ENCODE data around the gene KRT25. TPM values are rescaled to one million over a fixed set of nuclear protein-coding genes. Genes with fewer than 3 reads are reported as not detected.
"Not testable (repeated sequence)": the region's sequence is repeated elsewhere in the genome, so short reads cannot be mapped to it uniquely, and the experiment has no call there.

Gene KRT25
- total RNA-seq, 2 experiments from 2014 or later: not detected

DNA sequence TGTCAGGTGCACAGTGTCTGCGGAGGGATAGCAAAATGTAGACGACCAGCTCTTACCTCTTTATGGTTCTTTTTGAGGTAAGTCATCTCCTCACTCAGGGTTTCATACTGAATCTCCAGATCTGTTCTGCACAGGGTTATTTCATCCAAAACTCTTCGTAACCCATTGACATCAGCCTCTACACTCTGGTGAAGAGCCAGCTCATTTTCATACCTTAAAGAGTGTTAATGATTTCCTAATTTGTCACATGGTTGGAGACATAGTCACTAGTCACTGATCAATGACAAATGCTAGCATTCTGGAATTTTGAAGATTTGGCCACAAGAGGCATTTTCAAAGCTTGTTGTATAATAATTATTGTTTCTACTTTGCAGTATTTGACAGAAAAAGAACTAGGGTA lies 1.3 kb downstream of the KRT25 start:
- no peak overlapping the region for H2AFZ ChIP-seq (ENCODE audit: low read length)
- no peaks in the 10 kb centered on the region for H4K20me1 ChIP-seq (ENCODE audit: insufficient read depth, low read length)
- H3K4me2 ChIP-seq (ENCODE audit: low read length): no peak overlapping the region
- TF ChIP-seq, protein P1, sequence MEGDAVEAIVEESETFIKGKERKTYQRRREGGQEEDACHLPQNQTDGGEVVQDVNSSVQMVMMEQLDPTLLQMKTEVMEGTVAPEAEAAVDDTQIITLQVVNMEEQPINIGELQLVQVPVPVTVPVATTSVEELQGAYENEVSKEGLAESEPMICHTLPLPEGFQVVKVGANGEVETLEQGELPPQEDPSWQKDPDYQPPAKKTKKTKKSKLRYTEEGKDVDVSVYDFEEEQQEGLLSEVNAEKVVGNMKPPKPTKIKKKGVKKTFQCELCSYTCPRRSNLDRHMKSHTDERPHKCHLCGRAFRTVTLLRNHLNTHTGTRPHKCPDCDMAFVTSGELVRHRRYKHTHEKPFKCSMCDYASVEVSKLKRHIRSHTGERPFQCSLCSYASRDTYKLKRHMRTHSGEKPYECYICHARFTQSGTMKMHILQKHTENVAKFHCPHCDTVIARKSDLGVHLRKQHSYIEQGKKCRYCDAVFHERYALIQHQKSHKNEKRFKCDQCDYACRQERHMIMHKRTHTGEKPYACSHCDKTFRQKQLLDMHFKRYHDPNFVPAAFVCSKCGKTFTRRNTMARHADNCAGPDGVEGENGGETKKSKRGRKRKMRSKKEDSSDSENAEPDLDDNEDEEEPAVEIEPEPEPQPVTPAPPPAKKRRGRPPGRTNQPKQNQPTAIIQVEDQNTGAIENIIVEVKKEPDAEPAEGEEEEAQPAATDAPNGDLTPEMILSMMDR (conservative IDR thresholded peaks at IDR 0.05; ENCODE audit: low read length): no peak
- no peak for TF ChIP-seq EZH2phosphoT487 (IDR thresholded peaks at IDR 0.05; ENCODE audit: borderline replicate concordance, low read depth, low read length)
- CTCF ChIA-PET (ENCODE audit: unreplicated experiment): no interaction called here
- no peaks in the 10 kb centered on the region for H3K79me2 ChIP-seq (ENCODE audit: insufficient read depth, low read depth, low read length)
- H3K4me1 ChIP-seq (ENCODE audit: insufficient read depth, low read length, poor library complexity, severe bottlenecking): no peaks in the 10 kb centered on the region
- POLR2A ChIA-PET: interaction anchor here (0.6 kb wide), 3 partner anchors 101 to 1357 kb away, joined by 3 to 5 read pairs (median 3); no protein-coding TSS in a partner anchor
- no peaks in the 10 kb centered on the region for H3K9me2 ChIP-seq (ENCODE audit: insufficient read depth, low read length)
- no peak overlapping the region for H3K27ac ChIP-seq (ENCODE audit: low read depth, low read length, poor library complexity, severe bottlenecking)
- no peaks in the 10 kb centered on the region for H3K36me3 ChIP-seq (ENCODE audit: insufficient read depth, low read length)
- BruUV-seq (replicated peaks): no TSS peak
- intact Hi-C loops (cut with micrococcal nuclease; ENCODE audit: unreplicated experiment): no loop called here
- no peaks in the 10 kb centered on the region for H3K9me3 ChIP-seq (ENCODE audit: low read length)
- DNase-seq (ENCODE audit: low spot score): no peak
- no peak overlapping the region for H3K4me3 ChIP-seq (ENCODE audit: low read depth, low read length, poor library complexity, severe bottlenecking)

- no TSS peak for BruUV-seq (replicated peaks)
- CTCF ChIA-PET (ENCODE audit: unreplicated experiment): no interaction called here
- POLR2A ChIA-PET: no interaction called here
- Histone ChIP-seq H4K20me1 (ENCODE audit: insufficient read depth, low read length) (no peaks in the 10 kb centered on the region), H3K79me2 (ENCODE audit: insufficient read depth, low read depth, low read length) (no peaks in the 10 kb centered on the region), H3K9me2 (ENCODE audit: insufficient read depth, low read length) (no peaks in the 10 kb centered on the region), H3K9me3 (ENCODE audit: low read length) (no peaks in the 10 kb centered on the region), H3K27ac (ENCODE audit: low read depth, low read length, poor library complexity, severe bottlenecking) (no peak overlapping the region), H3K36me3 (ENCODE audit: insufficient read depth, low read length) (no peaks in the 10 kb centered on the region), H3K4me1 (ENCODE audit: insufficient read depth, low read length, poor library complexity, severe bottlenecking) (no peaks in the 10 kb centered on the region), H2AFZ (ENCODE audit: low read length) (no peak overlapping the region), H3K4me2 (ENCODE audit: low read length) (no peak overlapping the region), H3K4me3 (ENCODE audit: low read depth, low read length, poor library complexity, severe bottlenecking) (no peak overlapping the region)
- DNase-seq (ENCODE audit: low spot score): no peak
- TF ChIP-seq, protein P1 (conservative IDR thresholded peaks at IDR 0.05; ENCODE audit: low read length): no peak
- no peak for TF ChIP-seq EZH2phosphoT487 (IDR thresholded peaks at IDR 0.05; ENCODE audit: borderline replicate concordance, low read depth, low read length)
- intact Hi-C loops (cut with micrococcal nuclease; ENCODE audit: unreplicated experiment): no loop called here
Observed at GRCh38 chr17:40751065-40751464, 4.1 kb downstream of the KRT25 start.

DNA sequence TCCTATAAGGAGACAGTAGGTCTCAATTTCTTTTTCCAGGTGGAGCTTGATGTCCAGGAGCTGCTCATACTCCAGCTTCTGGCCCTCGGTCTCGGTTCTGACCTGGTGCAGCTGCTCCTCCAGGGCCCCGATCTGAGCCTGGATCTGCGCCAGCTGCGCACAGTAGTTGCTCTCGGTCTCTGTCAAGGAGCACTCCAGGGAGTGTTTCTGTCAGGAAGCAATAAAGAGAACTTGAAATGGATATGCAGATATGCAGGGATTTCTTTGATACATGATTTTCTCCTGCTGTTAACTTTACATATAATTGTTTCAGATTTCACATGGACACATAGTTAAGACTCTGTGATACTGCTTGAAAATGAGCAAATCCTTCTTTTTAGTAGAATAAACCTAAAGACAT lies 4.7 kb downstream of the KRT25 start:
- no peak overlapping the region for H2AFZ ChIP-seq (ENCODE audit: low read length)
- DNase-seq (ENCODE audit: low spot score): no peak
- H3K9me3 ChIP-seq (ENCODE audit: low read length): no peaks in the 10 kb centered on the region
- H3K79me2 ChIP-seq (ENCODE audit: insufficient read depth, low read depth, low read length): no peaks in the 10 kb centered on the region
- BruUV-seq (replicated peaks): no TSS peak
- H4K20me1 ChIP-seq (ENCODE audit: insufficient read depth, low read length): no peaks in the 10 kb centered on the region
- H3K4me3 ChIP-seq (ENCODE audit: low read depth, low read length, poor library complexity, severe bottlenecking): no peak overlapping the region
- ChIA-PET POLR2A (no interaction called here), CTCF (ENCODE audit: unreplicated experiment) (no interaction called here)
- no peaks in the 10 kb centered on the region for H3K4me1 ChIP-seq (ENCODE audit: insufficient read depth, low read length, poor library complexity, severe bottlenecking)
- no peak overlapping the region for H3K4me2 ChIP-seq (ENCODE audit: low read length)
- H3K9me2 ChIP-seq (ENCODE audit: insufficient read depth, low read length): no peaks in the 10 kb centered on the region
- H3K27ac ChIP-seq (ENCODE audit: low read depth, low read length, poor library complexity, severe bottlenecking): no peak overlapping the region
- no peaks in the 10 kb centered on the region for H3K36me3 ChIP-seq (ENCODE audit: insufficient read depth, low read length)
- intact Hi-C loops (cut with micrococcal nuclease; ENCODE audit: unreplicated experiment): no loop called here
- TF ChIP-seq EZH2phosphoT487 (IDR thresholded peaks at IDR 0.05; ENCODE audit: borderline replicate concordance, low read depth, low read length): no peak
- TF ChIP-seq, protein P1 (conservative IDR thresholded peaks at IDR 0.05; ENCODE audit: low read length): no peak

DNA sequence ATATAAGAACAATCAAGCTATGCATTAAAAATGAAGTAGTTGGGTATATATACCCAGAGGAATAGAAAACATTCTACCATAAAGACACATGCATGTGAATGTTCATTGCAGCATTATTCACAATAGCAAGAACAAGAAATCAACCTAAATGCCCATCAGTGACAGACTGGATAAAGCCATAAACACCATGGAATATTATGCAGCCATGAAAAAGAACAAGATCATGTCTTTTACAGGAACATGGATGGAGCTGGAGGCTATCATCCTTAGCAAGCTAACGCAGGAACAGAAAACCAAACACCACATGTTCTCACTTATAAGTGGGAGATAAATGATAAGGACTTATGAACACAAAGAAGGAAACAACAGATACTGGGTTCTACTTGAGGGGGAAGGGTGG lies 6.5 kb downstream of the KRT25 start:
- H2AFZ ChIP-seq (ENCODE audit: low read length); BruUV-seq (replicated peaks): not testable (repeated sequence)

More for the DNA sequence above, 6.5 kb downstream of the KRT25 start:
- H3K36me3 ChIP-seq (ENCODE audit: insufficient read depth, low read length); H4K20me1 ChIP-seq (ENCODE audit: insufficient read depth, low read length); H3K4me1 ChIP-seq (ENCODE audit: insufficient read depth, low read length, poor library complexity, severe bottlenecking); H3K27ac ChIP-seq (ENCODE audit: low read depth, low read length, poor library complexity, severe bottlenecking); H3K4me2 ChIP-seq (ENCODE audit: low read length); DNase-seq (ENCODE audit: low spot score); H3K9me2 ChIP-seq (ENCODE audit: insufficient read depth, low read length); H3K4me3 ChIP-seq (ENCODE audit: low read depth, low read length, poor library complexity, severe bottlenecking); H3K9me3 ChIP-seq (ENCODE audit: low read length); POLR2A ChIA-PET; intact Hi-C loops (cut with micrococcal nuclease; ENCODE audit: unreplicated experiment); H3K79me2 ChIP-seq (ENCODE audit: insufficient read depth, low read depth, low read length): not testable (repeated sequence)
- CTCF ChIA-PET (ENCODE audit: unreplicated experiment): interaction anchor here (0.6 kb wide), 1 partner anchor 189 kb away, joined by 3 read pairs; no protein-coding TSS in a partner anchor
